GM21423 (cell line): ENCODE results near the gene TJP2.

Experiments
- ATAC-seq: cut with Tn5 transposase; IDR thresholded peaks from one replicate; pipeline ENCODE4 v1.9.1; 2021; ENCODE audit warnings: mild to moderate bottlenecking, moderate library complexity; ENCODE audit not compliant: unreplicated experiment

Gene TJP2

DNA sequence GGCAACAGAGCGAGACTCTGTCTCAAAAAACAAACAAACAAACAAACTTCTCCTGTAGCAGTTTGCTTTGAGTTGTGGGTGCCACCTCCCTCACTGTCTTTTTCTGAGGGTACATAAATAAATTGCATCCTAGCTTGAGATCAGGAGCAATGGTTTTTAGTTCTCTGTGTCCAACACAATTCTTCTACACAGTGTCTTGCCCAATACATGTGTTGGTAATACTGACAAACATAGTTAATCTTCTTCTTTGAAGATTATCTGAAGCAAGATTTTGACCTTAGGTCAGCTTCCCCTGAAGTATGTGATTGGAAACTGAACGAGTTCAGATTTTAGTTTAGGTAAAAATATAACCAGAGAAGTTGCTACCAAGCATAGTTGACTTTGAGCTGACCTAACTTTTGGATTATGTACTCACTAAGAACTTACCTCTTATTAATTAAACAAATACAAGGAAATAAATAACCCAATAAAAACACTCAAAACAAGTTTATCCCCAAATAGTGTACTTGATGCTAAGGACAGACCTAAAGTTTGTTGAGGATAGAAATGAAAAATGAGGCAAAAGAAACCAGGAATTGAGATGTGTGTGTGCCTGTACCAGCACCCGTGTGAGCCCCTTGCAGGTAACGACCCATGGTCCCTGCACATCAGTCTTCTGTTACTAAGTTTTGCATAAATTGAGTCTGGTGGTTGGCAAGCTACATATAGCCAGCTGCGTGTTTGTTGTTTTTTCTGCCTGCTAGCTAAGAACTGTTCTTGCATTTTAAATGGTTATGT lies 16.2 kb downstream of the TJP2 start:
- peak; percentile 74 for ATAC-seq

- no peak for ATAC-seq
Measured at GRCh38 chr9:69190863-69191181, 16.7 kb downstream of the TJP2 start.

DNA sequence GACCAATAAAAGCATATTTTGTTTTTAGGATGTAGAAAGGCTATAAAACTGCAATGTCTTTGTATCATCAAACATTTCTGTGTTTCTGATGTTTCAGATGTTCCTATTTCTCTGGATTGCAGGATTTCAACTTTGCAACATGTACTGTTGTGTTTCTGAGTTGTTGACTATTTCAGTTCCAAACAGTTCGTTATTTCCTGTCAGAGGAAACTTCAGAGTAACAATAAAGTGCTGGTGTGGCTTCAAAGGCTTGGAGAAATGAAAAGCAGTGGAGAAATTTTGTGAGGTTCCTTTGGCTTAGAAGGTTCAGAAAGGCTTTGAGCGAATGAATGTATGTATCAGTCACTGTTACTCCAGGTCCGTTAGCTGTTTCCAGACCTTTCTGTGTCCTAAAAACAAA lies 17.2 kb downstream of the TJP2 start:
- no peak for ATAC-seq

GRCh38 chr9:69192214-69192613 lies 18.1 kb downstream of the TJP2 start:
- ATAC-seq = no peak

DNA sequence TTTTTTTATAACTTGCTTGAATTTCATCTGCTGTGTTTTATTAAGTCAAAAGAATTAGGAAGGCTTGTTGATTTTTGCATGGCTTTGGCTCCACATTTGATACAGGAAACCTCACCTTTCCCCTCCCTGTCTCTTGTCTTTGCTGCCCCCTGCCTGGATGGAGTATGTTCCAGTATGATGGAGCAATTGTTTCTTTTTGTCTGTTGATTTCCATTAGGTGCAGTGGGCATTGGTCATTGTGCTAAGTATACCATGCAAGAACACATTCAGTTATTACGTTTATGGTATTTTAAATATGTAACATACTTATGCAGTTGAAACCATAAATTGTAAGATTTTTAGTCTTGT lies 19.6 kb downstream of the TJP2 start:
- no peak for ATAC-seq

DNA sequence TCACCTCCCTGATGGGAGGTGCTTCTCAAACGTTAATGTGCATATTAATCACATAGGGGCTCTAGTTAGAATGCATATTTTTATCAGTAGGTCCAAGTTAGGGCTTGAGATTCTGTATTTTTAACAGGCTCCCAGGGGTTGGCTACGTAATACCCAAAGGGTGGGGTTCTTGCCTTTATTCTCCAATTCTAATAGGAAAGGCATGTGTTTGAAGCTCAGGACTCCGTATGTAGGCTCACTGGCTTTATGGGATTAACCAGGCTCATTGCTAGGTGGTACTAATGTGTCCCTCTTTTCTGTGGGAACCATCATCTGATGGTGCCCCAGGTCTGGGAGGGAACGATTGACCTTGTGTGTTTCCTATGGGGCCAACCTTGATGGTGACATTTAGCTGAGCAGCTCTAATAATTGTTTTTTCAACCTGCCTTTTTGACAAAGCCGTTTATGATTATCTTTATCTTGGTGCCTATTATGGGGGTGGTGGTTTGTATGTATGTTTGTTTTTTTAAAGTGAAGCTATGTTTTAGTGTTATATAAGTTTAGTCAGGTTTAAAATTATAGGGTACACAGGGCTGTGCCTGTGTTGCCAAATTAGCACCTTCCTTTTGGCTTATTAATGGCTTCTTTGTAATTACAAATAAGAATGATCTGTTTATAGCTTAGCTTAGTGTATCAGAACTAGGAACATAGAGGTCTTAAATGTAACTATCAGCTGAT lies 20.8 kb downstream of the TJP2 start:
- no peak for ATAC-seq

GRCh38 chr9:69195668-69196067 lies 21.6 kb downstream of the TJP2 start:
- no peak for ATAC-seq

DNA sequence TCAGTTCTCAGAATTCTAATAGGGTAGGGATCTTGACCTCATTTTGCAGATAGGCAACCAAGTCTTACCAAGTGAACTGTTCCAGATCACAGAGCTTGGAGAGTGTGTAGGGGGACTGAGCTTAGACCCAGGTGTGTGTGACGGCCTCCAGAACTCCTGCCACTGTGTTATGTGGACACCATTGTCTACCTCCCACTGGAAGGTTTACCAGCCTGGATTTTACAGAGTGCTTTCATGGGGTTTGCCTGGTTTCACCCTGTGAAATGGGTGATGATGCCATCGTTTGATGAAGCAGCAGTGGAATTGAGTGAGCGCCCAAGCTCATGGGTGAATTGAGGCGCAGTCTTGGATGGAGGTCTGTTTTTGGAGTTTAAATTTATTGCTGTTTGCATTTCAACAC lies 23.6 kb downstream of the TJP2 start:
- ATAC-seq = no peak

- ATAC-seq = no peak
Measured at GRCh38 chr9:69198521-69199220, 24.6 kb downstream of the TJP2 start.

DNA sequence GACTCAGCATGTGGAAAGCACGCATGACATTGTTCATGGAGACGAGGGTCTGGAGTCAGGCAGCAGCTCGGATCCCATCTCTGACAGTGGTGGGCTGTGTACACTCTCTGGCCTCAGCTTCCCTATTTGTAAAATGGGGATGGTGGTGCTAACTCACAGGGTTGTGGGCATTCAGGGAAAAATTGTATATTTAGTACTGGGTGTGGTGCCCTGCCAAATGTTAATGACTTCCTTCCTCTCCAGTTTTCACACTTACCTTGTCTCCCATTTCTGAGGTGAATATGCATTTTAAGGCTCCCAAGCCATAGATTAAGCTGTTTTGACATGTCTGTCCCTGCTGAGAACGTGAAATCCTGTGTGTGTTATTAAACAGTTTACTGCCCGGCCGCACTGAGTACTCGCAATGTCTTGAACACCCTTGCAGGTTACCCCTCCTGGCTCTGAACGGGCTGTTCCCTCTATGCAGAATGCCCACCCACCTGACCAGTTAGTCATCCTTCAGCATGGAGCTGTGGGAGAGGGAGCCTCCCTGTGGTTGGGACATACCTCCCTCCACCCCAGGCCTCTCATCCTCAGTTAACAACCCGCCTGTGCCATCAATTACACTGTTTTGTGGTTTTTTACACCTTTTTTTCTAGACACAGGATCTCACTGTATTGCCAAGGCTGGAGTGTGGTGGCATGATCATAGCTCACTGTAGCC lies 25.8 kb downstream of the TJP2 start:
- ATAC-seq = no peak

DNA sequence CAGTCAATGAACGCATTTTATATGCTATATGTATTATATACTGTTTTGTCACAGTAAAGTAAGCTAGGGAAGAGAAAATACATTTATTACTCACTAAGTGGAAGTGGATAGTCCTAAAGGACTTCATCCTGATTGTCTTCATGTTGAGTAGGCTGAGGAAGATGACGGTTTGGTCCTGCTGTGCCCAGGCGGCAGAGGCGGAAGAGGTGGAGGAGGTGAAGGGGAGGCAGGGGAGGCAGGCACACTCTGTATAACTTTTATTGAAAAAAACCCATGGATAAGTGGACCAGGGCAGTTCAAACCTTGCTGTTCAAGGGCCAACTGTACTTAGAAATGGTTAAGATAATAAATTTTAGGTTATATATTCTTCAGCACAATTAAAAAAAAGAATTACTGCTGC lies 28.5 kb downstream of the TJP2 start:
- ATAC-seq = no peak

DNA sequence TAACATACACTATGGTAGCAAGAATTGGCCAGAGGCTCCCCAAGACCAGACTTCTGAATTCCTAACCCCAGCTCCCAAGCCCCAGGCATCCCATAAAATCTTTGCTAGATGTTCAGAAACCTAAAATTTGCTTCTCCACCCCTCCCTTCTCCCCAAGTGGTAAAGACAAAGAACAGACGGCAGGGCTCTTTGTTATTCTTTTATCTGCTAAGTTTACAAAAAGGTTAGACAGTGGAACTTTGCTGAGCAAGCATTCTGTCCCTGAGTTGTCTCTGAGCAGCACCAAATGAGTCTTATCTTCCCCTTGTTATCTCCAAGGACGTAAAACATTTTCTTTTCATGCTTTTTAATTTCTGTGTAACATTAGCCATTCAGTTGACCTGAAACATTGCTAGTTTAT lies 30.2 kb downstream of the TJP2 start:
- ATAC-seq = no peak

GRCh38 chr9:69204849-69205248 lies 30.8 kb downstream of the TJP2 start:
- ATAC-seq = no peak

DNA sequence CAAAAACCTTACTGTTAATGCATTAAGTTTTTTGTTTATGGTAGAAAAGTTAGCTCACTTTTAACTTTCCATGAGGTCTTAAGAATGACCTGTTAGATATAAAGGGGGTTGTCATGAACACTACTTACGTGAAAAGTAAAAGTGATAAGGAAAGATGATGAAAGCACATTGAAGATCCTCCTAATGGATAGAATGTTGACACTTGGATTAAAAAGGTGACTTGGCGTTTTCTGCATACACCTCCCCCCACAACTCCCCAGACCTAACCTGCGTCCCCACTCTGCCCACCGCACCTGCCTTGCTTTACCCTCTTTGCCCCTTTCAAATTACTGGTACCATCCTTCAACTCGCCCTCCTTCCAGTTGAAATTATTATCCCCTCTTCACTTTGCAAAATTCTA lies 32.0 kb downstream of the TJP2 start:
- ATAC-seq = no peak

- no peak for ATAC-seq
Measured at GRCh38 chr9:69207503-69207902, 33.4 kb downstream of the TJP2 start.

- ATAC-seq = no peak
Measured at GRCh38 chr9:69211424-69212036, 37.5 kb downstream of the TJP2 start.

GRCh38 chr9:69213647-69214046 lies 39.6 kb downstream of the TJP2 start:
- ATAC-seq = no peak

GRCh38 chr9:69214939-69215338 lies 40.9 kb downstream of the TJP2 start:
- no peak for ATAC-seq

GRCh38 chr9:69215774-69216485 lies 41.9 kb downstream of the TJP2 start:
- ATAC-seq = no peak

DNA sequence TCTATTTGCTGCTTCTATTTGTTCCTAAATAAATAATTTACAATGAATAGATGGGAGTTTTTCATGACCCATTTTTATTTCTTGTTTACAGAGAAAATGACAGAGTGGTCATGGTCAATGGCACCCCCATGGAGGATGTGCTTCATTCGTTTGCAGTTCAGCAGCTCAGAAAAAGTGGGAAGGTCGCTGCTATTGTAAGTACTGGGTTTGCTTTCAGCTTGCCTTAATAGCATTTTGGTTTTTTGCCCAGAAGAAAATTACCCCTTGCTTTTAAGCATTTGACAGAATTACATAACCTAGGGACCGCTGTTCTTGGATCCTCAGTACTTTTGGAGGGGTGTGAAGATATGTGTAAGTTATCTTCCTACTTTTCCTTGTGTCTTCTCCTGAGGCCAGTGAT lies 44.1 kb downstream of the TJP2 start:
- no peak for ATAC-seq

GRCh38 chr9:69221036-69221435 lies 47.0 kb downstream of the TJP2 start:
- no peak for ATAC-seq
